Activated B cell treated with CpG ODN at 0.5 μM for 24 hours (primary cell): ENCODE measurements around the gene GRSF1. TPM values are rescaled to one million over a fixed set of nuclear protein-coding genes. Genes with fewer than 3 reads are reported as not detected.
A peak's percentile ranks its signal among the peaks of the same experiment; 100 is the strongest.

Experiments used
- ATAC-seq: fragments of 200-7000 bp; cut with Tn5 transposase; one replicate; pipeline ENCODE4 v1.10.0; 2021; ENCODE audit warnings: low read depth, mild to moderate bottlenecking, moderate library complexity
- CTCF ChIA-PET: fragments of 350-600 bp; sonication (Branson Sonifier 250); formaldehyde crosslinking; loops from one replicate; lab custom pipeline; 2021; ENCODE audit warnings: antibody characterized with exemption; lab: Charles Lee
- POLR2A ChIA-PET: fragments of 350-600 bp; sonication (Branson Sonifier 250); formaldehyde crosslinking; loops from one replicate; lab custom pipeline; 2021; ENCODE audit warnings: antibody characterized with exemption; lab: Charles Lee
- DNase-seq: peaks from one replicate; pipeline ENCODE4 v3.0.0; 2022
- H3K27ac Mint-ChIP-seq: one replicate; pipeline ENCODE4 v1.8.0; 2020; ENCODE audit warnings: mixed read lengths
- H3K27me3 Mint-ChIP-seq: one replicate; pipeline ENCODE4 v1.8.0; 2021; ENCODE audit warnings: mixed read lengths
- H3K36me3 Mint-ChIP-seq: one replicate; pipeline ENCODE4 v1.8.0; 2021; ENCODE audit warnings: low read depth, mixed read lengths
- H3K4me1 Mint-ChIP-seq: one replicate; pipeline ENCODE4 v1.8.0; 2021; ENCODE audit warnings: mixed read lengths
- H3K4me3 Mint-ChIP-seq: one replicate; pipeline ENCODE4 v1.8.0; 2020; ENCODE audit warnings: mild to moderate bottlenecking, mixed read lengths
- H3K9me3 Mint-ChIP-seq: one replicate; pipeline ENCODE4 v1.8.0; 2020; ENCODE audit warnings: mixed read lengths
- CTCF ChIP-seq: fragments of 200-600 bp; IDR thresholded peaks from one replicate; pipeline ENCODE4 v1.8.0; 2022; ENCODE audit warnings: antibody characterized with exemption, mild to moderate bottlenecking
- intact Hi-C: fragments of 100-400 bp; cut with micrococcal nuclease; formaldehyde crosslinking; loops from one replicate; pipeline ENCODE4 v1.15.1; 2024
- total RNA-seq: library from RNA; stranded (reverse); gene quantifications from 2 replicates; pipeline ENCODE4 v1.2.3, GENCODE V29; 2022

Gene GRSF1
- 61.1 and 63.5 TPM in 2 replicates for total RNA-seq

GRCh38 chr4:70839589-70840093, at the start of gene GRSF1:
TSS of gene GRSF1 (minus strand) at chr4:70839890. CDS start at chr4:70839827, 63 bp downstream.
- peak; percentile 84 for ATAC-seq
- Mint-ChIP-seq H3K4me3 (peak within 1 kb of the TSS; percentile 93), H3K9me3 (no peaks in the 10 kb centered on the region), H3K36me3 (peaks cover 14% of the 10 kb centered on the region), H3K27ac (peak within 1 kb of the TSS; percentile 93), H3K4me1 (peaks cover 63% of the 10 kb centered on the region), H3K27me3 (no peaks in the 10 kb centered on the region)
- no peak for TF ChIP-seq CTCF
- intact Hi-C loops, result loop anchor here (1.0 to 10.0 kb wide), 7 partner anchors 63 to 345 kb away; partner anchors contain the start of genes DCK, MOB1B and UTP3
- ChIA-PET CTCF (interaction anchor here (0.8 to 2.2 kb wide), 5 partner anchors 62 to 170 kb away, joined by 3 to 11 read pairs (median 6); partner anchors contain the start of gene MOB1B), POLR2A (interaction anchor here (0.7 to 7.3 kb wide), 18 partner anchors 9 to 171 kb away, joined by 3 to 80 read pairs (median 8); partner anchors contain the start of genes DCK and MOB1B)
- DNase-seq, result peak; percentile 88

- no peak for ATAC-seq
- H3K36me3 Mint-ChIP-seq, result no peaks in the 10 kb centered on the region
- H3K27ac Mint-ChIP-seq, result no peak overlapping the region
- intact Hi-C loops, result no loop called here
- DNase-seq, result no peak
- H3K9me3 Mint-ChIP-seq, result peaks cover 3% of the 10 kb centered on the region
- no peaks in the 10 kb centered on the region for H3K27me3 Mint-ChIP-seq
- no peak overlapping the region for H3K4me3 Mint-ChIP-seq
- no peaks in the 10 kb centered on the region for H3K4me1 Mint-ChIP-seq
- TF ChIP-seq CTCF, result no peak
- CTCF ChIA-PET, result interaction anchor here (1.2 kb wide), 1 partner anchor 233 kb away, joined by 3 read pairs; no protein-coding TSS in a partner anchor
- POLR2A ChIA-PET, result interaction anchor here (0.6 to 1.0 kb wide), 2 partner anchors 17 to 219 kb away, joined by 3 read pairs; partner anchors contain the start of genes JCHAIN and MOB1B
Observed at GRCh38 chr4:70885174-70885573, 45.5 kb upstream of the GRSF1 start.

GRCh38 chr4:70880739-70881138, 41.0 kb upstream of the GRSF1 start:
- ChIA-PET POLR2A (interaction anchor here (0.7 kb wide), 1 partner anchor 122 kb away, joined by 3 read pairs; no protein-coding TSS in a partner anchor), CTCF (no interaction called here)
- no peaks in the 10 kb centered on the region for H3K27me3 Mint-ChIP-seq
- peaks cover 3% of the 10 kb centered on the region for H3K9me3 Mint-ChIP-seq
- ATAC-seq (no peak), DNase-seq (no peak)
- no peak overlapping the region for H3K27ac Mint-ChIP-seq
- TF ChIP-seq CTCF, result no peak
- H3K36me3 Mint-ChIP-seq, result no peaks in the 10 kb centered on the region
- intact Hi-C loops, result no loop called here
- H3K4me3 Mint-ChIP-seq, result no peak overlapping the region
- peaks cover 8% of the 10 kb centered on the region for H3K4me1 Mint-ChIP-seq

GRCh38 chr4:70877556-70877955, 37.9 kb upstream of the GRSF1 start:
- no peak for TF ChIP-seq CTCF
- Mint-ChIP-seq H3K27ac (no peak overlapping the region), H3K4me3 (no peak overlapping the region), H3K36me3 (no peaks in the 10 kb centered on the region), H3K9me3 (no peaks in the 10 kb centered on the region), H3K4me1 (peaks cover 29% of the 10 kb centered on the region), H3K27me3 (no peaks in the 10 kb centered on the region)
- ChIA-PET CTCF (no interaction called here), POLR2A (no interaction called here)
- ATAC-seq (no peak), DNase-seq (no peak)
- intact Hi-C loops, result no loop called here
